ENCODE results near the gene MCEMP1. TPM values are rescaled to one million over a fixed set of nuclear protein-coding genes. Genes with fewer than 3 reads are reported as not detected.

MCEMP1 gene
- total and polyA plus RNA-seq, 2 of the 4 experiments (the other 2 are of a cell fraction), result 0.15 TPM; not detected in 1

- Histone ChIP-seq H3K79me1 (ENCODE audit: low read depth in 1 of 2, low read length in 2 of 2) (no peaks in the 10 kb centered on the region), H3K27me3 (ENCODE audit: control insufficient read depth, insufficient read depth, low read length) (peaks cover 14% of the 10 kb centered on the region; the same call in 1 of the 2 replicates), H3K14ac (replicated peaks; ENCODE audit: low read depth, low read length) (no peak overlapping the region), H2AFZ (replicated peaks; ENCODE audit: low read length, poor library complexity) (peak overlapping the region; percentile 82), H3K9me1 (ENCODE audit: insufficient read depth, low read length) (peaks cover 12% of the 10 kb centered on the region), H4K20me1 (ENCODE audit: insufficient read depth, low read length) (peaks cover 5% of the 10 kb centered on the region; the same call in 1 of the 2 replicates), H2BK5ac (ENCODE audit: low read depth, low read length, poor library complexity, severe bottlenecking) (no peak overlapping the region), H3K9me3 (ENCODE audit: control insufficient read depth, insufficient read depth, low read length) (no peaks in the 10 kb centered on the region), H3K27ac (ENCODE audit: insufficient read depth, low read length) (no peak overlapping the region), H3K23ac (ENCODE audit: low read depth, low read length) (no peak overlapping the region), H3K4me3 (ENCODE audit: insufficient read depth, low read depth, low read length) (no peak overlapping the region), H3K56ac (ENCODE audit: extremely low read depth, insufficient read depth, low read length) (no peak overlapping the region), H3K36me3 (ENCODE audit: control insufficient read depth, insufficient read depth, low read length) (peaks cover 4% of the 10 kb centered on the region; the same call in 1 of the 2 replicates), H3K9ac (ENCODE audit: low read depth, low read length) (no peak overlapping the region), H2BK20ac (ENCODE audit: low read depth, low read length) (no peak overlapping the region), H3K4me2 (ENCODE audit: low read depth, low read length) (no peak overlapping the region), H2AK5ac (ENCODE audit: low read depth, low read length) (no peak overlapping the region), H2BK120ac (ENCODE audit: low read depth, low read length) (no peak overlapping the region), H2AK9ac (replicated peaks; ENCODE audit: low read depth, low read length, poor library complexity) (peak overlapping the region; percentile 76), H3K4ac (ENCODE audit: low read depth, low read length) (no peak overlapping the region), H3K18ac (ENCODE audit: low read depth, low read length) (no peak overlapping the region), H4K8ac (ENCODE audit: low read depth in 2 of 2, low read length in 2 of 2) (no peak overlapping the region; a peak in 1 of 4 replicates), H4K5ac (ENCODE audit: low read depth, low read length) (no peak overlapping the region; the same call in 1 of the 2 replicates), H4K91ac (ENCODE audit: insufficient read depth, low read depth, low read length) (no peak overlapping the region), H3K4me1 (ENCODE audit: control insufficient read depth, insufficient read depth, low read length) (no peaks in the 10 kb centered on the region), H2BK15ac (ENCODE audit: low read depth, low read length) (no peak overlapping the region)
- in situ Hi-C loops (cut with MboI; ENCODE audit: low sequenced_read_pairs) (no loop called here), intact Hi-C loops (cut with micrococcal nuclease) (no loop called here), dilution Hi-C loops (cut with HindIII; ENCODE audit: low sequenced_read_pairs, unreplicated experiment) (no loop called here)
- ChIA-PET POLR2A (ENCODE audit: unreplicated experiment) (no interaction called here), CTCF (interaction anchor here (1.1 kb wide), 1 partner anchor 68 kb away, joined by 4 read pairs; no protein-coding TSS in a partner anchor)
- no peak for TF ChIP-seq RFX5 (IDR thresholded peaks at IDR 0.05; ENCODE audit: low read depth, low read length)
- TF ChIP-seq ELK1 (IDR thresholded peaks at IDR 0.05; ENCODE audit: borderline replicate concordance, low read depth, low read length), result no peak
- no peak for TF ChIP-seq USF2 (IDR thresholded peaks at IDR 0.05; ENCODE audit: low read depth, low read length)
- TF ChIP-seq NFE2L2 (IDR thresholded peaks at IDR 0.05; ENCODE audit: low read depth, low read length), result no peak
- no peak for TF ChIP-seq BHLHE40 (IDR thresholded peaks at IDR 0.05; ENCODE audit: low read depth, low read length)
- TF ChIP-seq MXI1 (IDR thresholded peaks at IDR 0.05; ENCODE audit: borderline replicate concordance, low read depth, low read length), result no peak
- TF ChIP-seq SMC3 (IDR thresholded peaks at IDR 0.05; ENCODE audit: low read depth, low read length), result no peak
- no peak for TF ChIP-seq MAFK (IDR thresholded peaks at IDR 0.05; ENCODE audit: low read depth, low read length)
- no peak for TF ChIP-seq CTCF (conservative IDR thresholded peaks at IDR 0.05; ENCODE audit: low read depth, low read length)
- no peak for TF ChIP-seq MAZ (IDR thresholded peaks at IDR 0.05; ENCODE audit: borderline replicate concordance, low read depth, low read length)
- no peak for TF ChIP-seq POLR2A (IDR thresholded peaks at IDR 0.05; ENCODE audit: low read depth, low read length)
- no peak for TF ChIP-seq CEBPB (IDR thresholded peaks at IDR 0.05; ENCODE audit: low read depth, low read length)
- no peak for TF ChIP-seq RCOR1 (IDR thresholded peaks at IDR 0.05; ENCODE audit: insufficient replicate concordance, low read length)
- no peak for TF ChIP-seq FOS (IDR thresholded peaks at IDR 0.05; ENCODE audit: low read depth, low read length)
- no peak for TF ChIP-seq CHD1 (IDR thresholded peaks at IDR 0.05; ENCODE audit: low read depth, low read length)
- no peak for TF ChIP-seq RAD21 (IDR thresholded peaks at IDR 0.05; ENCODE audit: low read length)
- DNase-seq, result no peak
- 69% methylated on average over 12 of the region's 16 CpGs; no CpG with 5 or more reads in 1 of the 2 experiments for WGBS, 2 experiments (ENCODE audit: extremely low coverage in 2 of 2, insufficient read length in 1 of 2)
- BruUV-seq (replicated peaks), result no TSS peak
- no peak for ATAC-seq (ENCODE audit: low read depth)
These were observed 40.6 kb upstream of the MCEMP1 start for GRCh38 chr19:7636317-7636690.

Data from IMR-90 (cell line).